ENCODE data around the gene PIWIL1.

Gene PIWIL1

DNA sequence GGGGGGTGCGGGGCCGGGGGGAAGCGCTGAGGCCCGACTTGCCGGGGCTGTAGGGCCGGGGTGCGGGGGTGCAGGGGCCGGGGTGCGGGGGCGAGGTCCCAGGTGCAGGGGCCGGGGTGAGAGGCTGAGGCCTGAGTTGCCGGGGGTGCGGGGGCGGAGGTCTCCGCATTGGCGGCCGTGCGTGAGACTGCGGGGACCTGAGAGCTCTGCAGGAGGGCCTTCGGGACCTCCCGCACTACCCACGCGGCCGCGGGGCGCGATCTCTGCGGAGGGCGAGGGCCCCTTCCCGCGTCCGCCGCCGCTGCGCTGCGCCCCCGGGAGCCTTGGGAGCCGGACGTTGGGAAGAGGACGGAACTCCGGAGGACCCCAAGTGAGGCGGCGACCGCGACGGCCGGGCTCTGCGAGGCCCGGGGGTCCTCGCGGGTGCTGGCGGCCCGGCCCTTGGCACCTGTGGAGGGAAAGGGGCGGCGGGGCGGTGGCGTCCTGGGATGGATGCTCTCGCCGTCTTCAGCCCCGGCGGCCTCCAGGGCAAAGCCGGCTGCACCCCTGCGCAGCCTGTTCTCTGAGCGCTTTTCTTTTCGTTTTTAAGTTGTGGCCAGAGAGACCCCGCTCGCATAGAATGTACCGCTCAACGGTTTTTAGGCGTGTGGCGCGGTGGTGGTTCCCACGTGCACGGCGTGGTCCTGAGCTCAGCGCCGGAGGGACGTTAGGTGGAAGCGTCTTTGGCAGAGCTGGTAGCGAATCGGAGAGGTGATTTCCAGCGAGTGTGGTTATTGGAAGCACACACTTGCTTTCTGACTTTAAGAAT, 1.3 kb downstream of the PIWIL1 start:
- no peak for DNase-seq

- no peak for DNase-seq
Measured at GRCh38 chr12:130339951-130340350, 2.3 kb downstream of the PIWIL1 start.

- no peak for DNase-seq
Measured at GRCh38 chr12:130342442-130342841, 4.8 kb downstream of the PIWIL1 start.

DNA sequence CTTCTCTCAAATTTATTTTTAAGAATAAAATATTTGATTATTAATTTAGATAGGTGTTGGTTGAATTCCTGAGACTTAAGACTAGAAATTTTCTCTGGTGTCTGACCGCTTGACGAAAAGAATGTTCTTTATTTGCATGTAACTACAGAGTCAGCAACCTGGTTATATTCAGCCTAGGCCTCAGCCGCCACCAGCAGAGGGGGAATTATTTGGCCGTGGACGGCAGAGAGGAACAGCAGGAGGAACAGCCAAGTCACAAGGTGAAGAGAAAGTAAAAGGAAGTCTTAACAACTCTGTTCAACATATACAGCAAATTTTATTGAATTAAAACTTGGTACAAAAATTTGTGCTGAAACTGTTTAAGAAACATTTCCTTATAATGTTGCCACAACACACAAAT, 5.2 kb downstream of the PIWIL1 start:
- DNase-seq: no peak

- DNase-seq: no peak
Measured at GRCh38 chr12:130344529-130344928, 6.8 kb downstream of the PIWIL1 start.

GRCh38 chr12:130345292-130345691, 7.6 kb downstream of the PIWIL1 start:
- no peak for DNase-seq

- no peak for DNase-seq
Measured at GRCh38 chr12:130347588-130347987, 9.9 kb downstream of the PIWIL1 start.

GRCh38 chr12:130350715-130351114, 13.0 kb downstream of the PIWIL1 start:
- DNase-seq: no peak

DNA sequence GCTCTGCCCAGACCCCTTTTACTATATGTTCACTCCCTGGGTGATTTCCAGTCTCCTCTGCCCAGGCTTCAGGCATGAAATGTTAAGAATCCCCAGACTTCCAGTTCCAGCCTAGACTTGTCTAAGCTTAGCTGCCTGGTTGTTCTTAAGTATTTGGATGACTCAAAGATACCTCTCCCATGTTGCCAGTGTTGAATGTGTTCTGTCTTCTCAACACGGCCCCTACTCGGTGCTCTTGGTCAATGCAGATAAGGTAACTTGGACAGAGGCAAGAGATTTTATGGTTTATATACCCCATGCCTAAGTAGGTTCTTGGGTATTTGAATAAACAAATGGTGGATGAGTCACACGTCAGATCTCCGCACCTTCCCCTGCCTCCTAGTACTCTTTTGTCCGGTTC, 13.6 kb downstream of the PIWIL1 start:
- no peak for DNase-seq

- DNase-seq: no peak
Measured at GRCh38 chr12:130353081-130353480, 15.4 kb downstream of the PIWIL1 start.

DNA sequence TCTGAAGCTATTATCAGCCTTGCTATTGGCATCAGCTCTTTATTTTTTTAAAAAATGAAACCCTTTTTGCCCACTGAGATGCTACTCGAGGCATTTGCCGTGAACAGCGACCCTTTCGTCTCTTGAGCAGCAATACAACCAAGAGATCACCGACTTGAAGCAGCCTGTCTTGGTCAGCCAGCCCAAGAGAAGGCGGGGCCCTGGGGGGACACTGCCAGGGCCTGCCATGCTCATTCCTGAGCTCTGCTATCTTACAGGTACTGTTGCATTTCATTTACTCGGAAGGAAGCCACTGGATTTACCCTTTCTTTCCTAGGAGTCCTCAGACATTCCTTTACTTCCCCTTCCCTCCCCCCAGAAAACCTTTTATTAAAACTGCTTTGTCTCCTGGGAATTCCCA, 16.7 kb downstream of the PIWIL1 start:
- no peak for DNase-seq

- no peak for DNase-seq
Measured at GRCh38 chr12:130356222-130356621, 18.5 kb downstream of the PIWIL1 start.

GRCh38 chr12:130357241-130357640, 19.6 kb downstream of the PIWIL1 start:
- DNase-seq: no peak

DNA sequence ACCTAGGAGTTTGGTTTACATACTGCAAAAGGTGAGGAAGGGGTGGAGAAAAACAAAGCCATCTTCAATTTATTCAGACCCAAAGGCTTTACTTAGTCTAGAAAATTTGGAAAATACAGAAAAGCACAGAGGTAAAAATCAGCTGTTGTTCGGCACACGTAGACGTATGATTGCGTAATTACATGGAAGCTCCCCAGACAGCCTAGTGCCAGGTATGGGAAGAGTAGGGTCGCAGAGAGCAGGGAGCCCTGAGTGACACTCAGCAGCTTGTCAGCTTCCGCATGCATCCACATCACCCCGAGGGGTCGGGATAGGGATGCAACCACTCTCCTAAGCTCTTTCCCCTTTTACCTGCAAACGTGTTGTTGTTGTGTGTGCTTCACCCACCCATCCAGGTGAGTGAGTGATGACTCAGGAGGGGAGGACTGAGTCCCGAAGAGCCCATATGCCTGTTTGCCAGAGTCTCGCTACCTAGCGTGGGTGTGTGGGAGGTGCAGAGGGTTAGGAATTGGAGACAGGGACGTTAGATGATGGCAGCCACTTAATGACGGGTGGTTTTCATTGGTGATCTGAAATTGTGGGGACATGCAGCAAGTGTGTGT, 20.1 kb downstream of the PIWIL1 start:
- no peak for DNase-seq

GRCh38 chr12:130362060-130362459, 24.4 kb downstream of the PIWIL1 start:
- DNase-seq: no peak

DNA sequence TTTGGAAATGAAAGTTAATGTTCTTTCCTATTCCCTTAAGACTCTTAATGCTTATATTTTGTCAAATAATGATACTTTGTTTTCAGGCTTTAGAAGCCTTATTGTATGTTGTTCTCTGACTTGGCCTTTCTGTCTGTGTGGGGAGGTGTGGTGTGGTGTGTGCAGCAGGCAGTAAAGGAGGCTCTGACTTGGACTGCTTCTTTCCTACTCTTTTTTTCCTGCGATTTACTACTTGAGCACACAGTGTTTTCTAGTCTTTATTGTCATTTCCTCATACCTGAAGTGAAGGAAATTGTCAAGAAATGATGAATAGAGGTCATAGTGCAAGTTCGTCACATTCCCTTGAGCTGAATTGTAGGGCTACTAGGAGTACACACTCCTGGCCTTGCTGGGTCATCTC, 26.9 kb downstream of the PIWIL1 start:
- DNase-seq: no peak

- no peak for DNase-seq
Measured at GRCh38 chr12:130366159-130366558, 28.5 kb downstream of the PIWIL1 start.

- DNase-seq: no peak
Measured at GRCh38 chr12:130367003-130367402, 29.3 kb downstream of the PIWIL1 start.

DNA sequence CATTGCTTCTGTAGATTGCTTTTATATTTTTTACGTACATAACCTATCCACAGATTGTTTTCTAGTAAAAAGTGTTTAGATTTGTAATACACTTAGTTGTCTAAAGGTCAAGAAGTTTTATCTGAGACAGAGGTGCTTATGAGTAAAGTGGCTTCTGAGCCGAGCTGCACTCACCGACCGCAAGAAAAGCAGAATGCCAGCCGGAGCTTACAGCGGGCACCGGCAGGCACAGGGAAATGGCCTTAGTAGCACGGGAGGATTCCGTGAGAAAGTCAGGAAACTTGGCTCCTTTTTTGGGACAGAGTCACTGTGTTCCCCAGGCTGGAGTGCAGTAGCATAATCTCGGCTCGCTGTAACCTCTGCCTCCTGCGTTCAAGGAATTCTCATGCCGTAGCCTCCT, 29.8 kb downstream of the PIWIL1 start:
- DNase-seq: no peak

GRCh38 chr12:130369816-130370215, 32.1 kb downstream of the PIWIL1 start:
- no peak for DNase-seq

DNA sequence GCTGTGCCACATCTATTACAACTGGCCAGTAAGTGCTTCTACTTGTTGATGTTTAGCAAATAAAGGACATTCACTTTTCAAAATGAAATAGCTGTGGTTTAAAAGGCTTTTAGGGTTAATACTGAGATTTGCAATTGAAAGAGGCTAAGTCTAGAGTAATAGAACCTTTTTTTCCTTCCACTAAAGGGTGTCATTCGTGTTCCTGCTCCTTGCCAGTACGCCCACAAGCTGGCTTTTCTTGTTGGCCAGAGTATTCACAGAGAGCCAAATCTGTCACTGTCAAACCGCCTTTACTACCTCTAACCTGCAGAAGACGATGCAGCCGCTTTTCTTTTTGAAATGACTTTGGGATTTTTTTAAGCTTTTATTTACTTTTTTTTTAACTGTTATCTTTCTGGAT, 33.6 kb downstream of the PIWIL1 start:
- no peak for DNase-seq

- no peak for DNase-seq
Measured at GRCh38 chr12:130372936-130373335, 35.2 kb downstream of the PIWIL1 start.

DNA sequence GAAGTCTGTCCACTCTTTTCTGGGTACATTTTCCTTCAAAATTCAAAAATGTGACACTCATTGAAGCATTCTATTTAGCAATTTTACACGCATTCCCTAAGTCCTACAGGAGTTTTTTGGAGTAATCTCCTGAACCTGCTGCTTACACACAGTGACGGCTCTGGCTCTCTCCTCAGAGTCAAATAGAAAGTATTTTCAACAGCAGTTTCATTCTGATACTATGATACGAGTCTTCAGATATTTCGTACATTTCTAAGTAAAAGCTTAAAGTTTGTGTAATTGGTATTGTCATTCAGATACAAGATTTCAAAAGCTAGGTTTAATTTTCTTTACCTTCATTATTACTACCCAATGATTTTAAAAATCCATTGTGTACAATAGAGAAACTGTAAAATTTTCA, 36.4 kb downstream of the PIWIL1 start:
- no peak for DNase-seq
